ENCODE measurements around the gene ZNF317.

ZNF317 gene

DNA sequence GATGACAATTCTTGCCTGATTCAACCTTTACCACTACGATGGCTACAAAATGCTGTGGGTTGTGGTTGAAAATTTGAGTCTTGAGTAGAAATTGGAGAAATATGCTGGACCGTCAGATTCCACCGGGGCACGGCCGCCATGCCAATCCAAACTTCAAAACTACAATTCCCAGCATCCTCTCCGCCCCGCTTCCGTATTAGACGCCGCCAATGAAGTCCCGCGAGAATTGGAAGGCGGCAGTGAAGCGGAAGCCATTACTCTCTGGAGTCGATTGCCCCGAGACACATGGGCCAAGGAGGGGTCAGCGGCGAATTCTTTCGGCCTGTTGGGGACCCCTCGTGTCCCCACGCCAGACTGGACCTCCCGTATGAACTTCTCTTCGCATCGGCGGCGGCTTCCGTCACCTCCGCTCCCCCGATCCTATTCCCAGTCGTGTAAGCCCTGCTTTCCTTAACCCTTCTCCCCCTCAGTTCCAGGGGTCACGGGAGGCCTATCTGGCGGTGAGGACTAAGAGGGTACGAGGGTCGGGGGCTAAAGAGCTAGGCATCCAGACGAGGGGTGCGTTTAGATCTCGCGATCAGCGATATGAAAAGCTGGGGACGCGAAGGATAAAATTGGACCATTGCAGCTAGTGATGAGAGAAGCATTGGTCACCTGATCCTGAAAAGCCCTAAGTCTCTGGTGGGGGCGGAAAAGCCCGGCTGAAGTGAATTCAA is at the start of gene ZNF317 (continued):
- TF ChIP-seq, protein P1, sequence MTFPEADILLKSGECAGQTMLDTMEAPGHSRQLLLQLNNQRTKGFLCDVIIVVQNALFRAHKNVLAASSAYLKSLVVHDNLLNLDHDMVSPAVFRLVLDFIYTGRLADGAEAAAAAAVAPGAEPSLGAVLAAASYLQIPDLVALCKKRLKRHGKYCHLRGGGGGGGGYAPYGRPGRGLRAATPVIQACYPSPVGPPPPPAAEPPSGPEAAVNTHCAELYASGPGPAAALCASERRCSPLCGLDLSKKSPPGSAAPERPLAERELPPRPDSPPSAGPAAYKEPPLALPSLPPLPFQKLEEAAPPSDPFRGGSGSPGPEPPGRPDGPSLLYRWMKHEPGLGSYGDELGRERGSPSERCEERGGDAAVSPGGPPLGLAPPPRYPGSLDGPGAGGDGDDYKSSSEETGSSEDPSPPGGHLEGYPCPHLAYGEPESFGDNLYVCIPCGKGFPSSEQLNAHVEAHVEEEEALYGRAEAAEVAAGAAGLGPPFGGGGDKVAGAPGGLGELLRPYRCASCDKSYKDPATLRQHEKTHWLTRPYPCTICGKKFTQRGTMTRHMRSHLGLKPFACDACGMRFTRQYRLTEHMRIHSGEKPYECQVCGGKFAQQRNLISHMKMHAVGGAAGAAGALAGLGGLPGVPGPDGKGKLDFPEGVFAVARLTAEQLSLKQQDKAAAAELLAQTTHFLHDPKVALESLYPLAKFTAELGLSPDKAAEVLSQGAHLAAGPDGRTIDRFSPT (tag by site-specific recombination; IDR thresholded peaks at IDR 0.05), result no peak
- TF ChIP-seq, protein P2, sequence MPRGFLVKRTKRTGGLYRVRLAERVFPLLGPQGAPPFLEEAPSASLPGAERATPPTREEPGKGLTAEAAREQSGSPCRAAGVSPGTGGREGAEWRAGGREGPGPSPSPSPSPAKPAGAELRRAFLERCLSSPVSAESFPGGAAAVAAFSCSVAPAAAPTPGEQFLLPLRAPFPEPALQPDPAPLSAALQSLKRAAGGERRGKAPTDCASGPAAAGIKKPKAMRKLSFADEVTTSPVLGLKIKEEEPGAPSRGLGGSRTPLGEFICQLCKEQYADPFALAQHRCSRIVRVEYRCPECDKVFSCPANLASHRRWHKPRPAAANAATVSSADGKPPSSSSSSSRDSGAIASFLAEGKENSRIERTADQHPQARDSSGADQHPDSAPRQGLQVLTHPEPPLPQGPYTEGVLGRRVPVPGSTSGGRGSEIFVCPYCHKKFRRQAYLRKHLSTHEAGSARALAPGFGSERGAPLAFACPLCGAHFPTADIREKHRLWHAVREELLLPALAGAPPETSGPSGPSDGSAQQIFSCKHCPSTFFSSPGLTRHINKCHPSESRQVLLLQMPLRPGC (tag by site-specific recombination; IDR thresholded peaks at IDR 0.05), result no peak
- TF ChIP-seq, protein P3, sequence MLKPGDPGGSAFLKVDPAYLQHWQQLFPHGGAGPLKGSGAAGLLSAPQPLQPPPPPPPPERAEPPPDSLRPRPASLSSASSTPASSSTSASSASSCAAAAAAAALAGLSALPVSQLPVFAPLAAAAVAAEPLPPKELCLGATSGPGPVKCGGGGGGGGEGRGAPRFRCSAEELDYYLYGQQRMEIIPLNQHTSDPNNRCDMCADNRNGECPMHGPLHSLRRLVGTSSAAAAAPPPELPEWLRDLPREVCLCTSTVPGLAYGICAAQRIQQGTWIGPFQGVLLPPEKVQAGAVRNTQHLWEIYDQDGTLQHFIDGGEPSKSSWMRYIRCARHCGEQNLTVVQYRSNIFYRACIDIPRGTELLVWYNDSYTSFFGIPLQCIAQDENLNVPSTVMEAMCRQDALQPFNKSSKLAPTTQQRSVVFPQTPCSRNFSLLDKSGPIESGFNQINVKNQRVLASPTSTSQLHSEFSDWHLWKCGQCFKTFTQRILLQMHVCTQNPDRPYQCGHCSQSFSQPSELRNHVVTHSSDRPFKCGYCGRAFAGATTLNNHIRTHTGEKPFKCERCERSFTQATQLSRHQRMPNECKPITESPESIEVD (tag by site-specific recombination; IDR thresholded peaks at IDR 0.05), result no peak
- TF ChIP-seq ZNF664 (tag by site-specific recombination; IDR thresholded peaks at IDR 0.05) (no peak), ZNF558 (tag by site-specific recombination; IDR thresholded peaks at IDR 0.05) (no peak), ZFP37 (tag by site-specific recombination; IDR thresholded peaks at IDR 0.05) (peak; percentile 34; the same call in 1 of the 2 replicates), ZNF114 (tag by site-specific recombination; IDR thresholded peaks at IDR 0.05) (no peak), KLF7 (tag by site-specific recombination; IDR thresholded peaks at IDR 0.05; ENCODE audit: borderline replicate concordance) (no peak), ZNF707 (tag by site-specific recombination; IDR thresholded peaks at IDR 0.05) (no peak), ZNF654 (tag by site-specific recombination; IDR thresholded peaks at IDR 0.05; ENCODE audit: low read depth) (no peak), ZNF623 (tag by site-specific recombination; IDR thresholded peaks at IDR 0.05) (no peak), ZNF324 (tag by site-specific recombination; IDR thresholded peaks at IDR 0.05) (peak; percentile 51; the same call in 1 of the 2 replicates), ZNF571 (tag by site-specific recombination; IDR thresholded peaks at IDR 0.05) (no peak), ZNF133 (tag by site-specific recombination; IDR thresholded peaks at IDR 0.05) (no peak), IKZF3 (tag by site-specific recombination; IDR thresholded peaks at IDR 0.05) (no peak), MZF1 (tag by site-specific recombination; IDR thresholded peaks at IDR 0.05; ENCODE audit: borderline replicate concordance) (no peak), ZNF629 (tag by site-specific recombination; IDR thresholded peaks at IDR 0.05) (peak; percentile 25), ZBTB21 (tag by site-specific recombination; IDR thresholded peaks at IDR 0.05) (no peak), KLF1 (tag by site-specific recombination; IDR thresholded peaks at IDR 0.05) (no peak), ZNF624 (tag by site-specific recombination; IDR thresholded peaks at IDR 0.05) (no peak), ZSCAN30 (tag by site-specific recombination; IDR thresholded peaks at IDR 0.05) (no peak), ZEB2 (tag by site-specific recombination; IDR thresholded peaks at IDR 0.05) (no peak), ZNF585B (tag by site-specific recombination; IDR thresholded peaks at IDR 0.05) (no peak), ZNF785 (tag by site-specific recombination; IDR thresholded peaks at IDR 0.05) (no peak), ZSCAN23 (tag by site-specific recombination; IDR thresholded peaks at IDR 0.05) (no peak), ZNF521 (tag by site-specific recombination; IDR thresholded peaks at IDR 0.05) (no peak), RBAK (tag by site-specific recombination; IDR thresholded peaks at IDR 0.05) (no peak)
- TF ChIP-seq, protein P4, sequence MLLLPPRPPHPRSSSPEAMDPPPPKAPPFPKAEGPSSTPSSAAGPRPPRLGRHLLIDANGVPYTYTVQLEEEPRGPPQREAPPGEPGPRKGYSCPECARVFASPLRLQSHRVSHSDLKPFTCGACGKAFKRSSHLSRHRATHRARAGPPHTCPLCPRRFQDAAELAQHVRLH (tag by site-specific recombination; IDR thresholded peaks at IDR 0.05), result no peak
- TF ChIP-seq, protein P5, sequence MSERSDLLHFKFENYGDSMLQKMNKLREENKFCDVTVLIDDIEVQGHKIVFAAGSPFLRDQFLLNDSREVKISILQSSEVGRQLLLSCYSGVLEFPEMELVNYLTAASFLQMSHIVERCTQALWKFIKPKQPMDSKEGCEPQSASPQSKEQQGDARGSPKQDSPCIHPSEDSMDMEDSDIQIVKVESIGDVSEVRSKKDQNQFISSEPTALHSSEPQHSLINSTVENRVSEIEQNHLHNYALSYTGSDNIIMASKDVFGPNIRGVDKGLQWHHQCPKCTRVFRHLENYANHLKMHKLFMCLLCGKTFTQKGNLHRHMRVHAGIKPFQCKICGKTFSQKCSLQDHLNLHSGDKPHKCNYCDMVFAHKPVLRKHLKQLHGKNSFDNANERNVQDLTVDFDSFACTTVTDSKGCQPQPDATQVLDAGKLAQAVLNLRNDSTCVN (tag by site-specific recombination; optimal IDR thresholded peaks at IDR 0.05), result no peak
- TF ChIP-seq, protein P6, sequence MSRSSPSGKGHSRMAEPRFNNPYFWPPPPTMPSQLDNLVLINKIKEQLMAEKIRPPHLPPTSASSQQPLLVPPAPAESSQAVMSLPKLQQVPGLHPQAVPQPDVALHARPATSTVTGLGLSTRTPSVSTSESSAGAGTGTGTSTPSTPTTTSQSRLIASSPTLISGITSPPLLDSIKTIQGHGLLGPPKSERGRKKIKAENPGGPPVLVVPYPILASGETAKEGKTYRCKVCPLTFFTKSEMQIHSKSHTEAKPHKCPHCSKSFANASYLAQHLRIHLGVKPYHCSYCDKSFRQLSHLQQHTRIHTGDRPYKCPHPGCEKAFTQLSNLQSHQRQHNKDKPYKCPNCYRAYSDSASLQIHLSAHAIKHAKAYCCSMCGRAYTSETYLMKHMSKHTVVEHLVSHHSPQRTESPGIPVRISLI (tag by site-specific recombination; IDR thresholded peaks at IDR 0.05), result no peak

Data from HEK293 (cell line).